MM.1S (cell line): ENCODE results near the gene R3HDM2.

Source experiments
- DNase-seq: peaks from one replicate; pipeline ENCODE4 v3.0.0-alpha.2; 2015
- H2AFZ ChIP-seq: fragments of 300-600 bp; sonication (generic); 2 replicates; pipeline ENCODE4 v1.6.0; 2016; ENCODE audit warnings: antibody characterized with exemption, low read length
- H3F3A ChIP-seq: fragments of 300-600 bp; sonication (generic); 2 replicates; pipeline ENCODE4 v1.6.1; 2016; ENCODE audit warnings: mild to moderate bottlenecking, antibody characterized with exemption, low read length, moderate library complexity, mixed read lengths; ENCODE audit not compliant: insufficient read depth
- H3K27ac ChIP-seq: fragments of 300-600 bp; sonication (generic); 2 replicates; pipeline ENCODE4 v1.5.1; 2016; ENCODE audit warnings: mild to moderate bottlenecking, low read length
- H3K27me3 ChIP-seq: fragments of 300-600 bp; sonication (generic); replicated peaks from 2 replicates; pipeline ENCODE4 v1.6.0; 2016; ENCODE audit warnings: low read length; ENCODE audit not compliant: insufficient read depth
- H3K36me3 ChIP-seq: fragments of 300-600 bp; sonication (generic); replicated peaks from 2 replicates; pipeline ENCODE4 v1.6.1; 2016; ENCODE audit warnings: mild to moderate bottlenecking, low read length, mixed read lengths; ENCODE audit not compliant: insufficient read depth
- H3K4me1 ChIP-seq: fragments of 300-600 bp; sonication (generic); 2 replicates; pipeline ENCODE4 v1.6.1; 2016; ENCODE audit warnings: low read length, mixed read lengths
- H3K4me2 ChIP-seq: fragments of 300-600 bp; sonication (generic); 2 replicates; pipeline ENCODE4 v1.6.0; 2016; ENCODE audit warnings: low read depth, low read length
- H3K4me3 ChIP-seq: fragments of 300-600 bp; sonication (generic); 2 replicates; pipeline ENCODE4 v1.5.1; 2016; ENCODE audit warnings: low read length, mixed read lengths
- H3K79me2 ChIP-seq: fragments of 300-600 bp; sonication (generic); 2 replicates; pipeline ENCODE4 v1.6.1; 2016; ENCODE audit warnings: mixed run types, low read length, mixed read lengths
- H3K9ac ChIP-seq: fragments of 300-600 bp; sonication (generic); 2 replicates; pipeline ENCODE4 v1.6.1; 2016; ENCODE audit warnings: low read length, mixed read lengths
- H3K9me2 ChIP-seq: fragments of 300-600 bp; sonication (generic); replicated peaks from 2 replicates; pipeline ENCODE4 v1.6.1; 2016; ENCODE audit warnings: mild to moderate bottlenecking, low read length, mixed read lengths; ENCODE audit not compliant: insufficient read depth
- H3K9me3 ChIP-seq: fragments of 300-600 bp; sonication (generic); replicated peaks from 2 replicates; pipeline ENCODE4 v1.6.1; 2016; ENCODE audit warnings: mild to moderate bottlenecking, low read length, mixed read lengths; ENCODE audit not compliant: insufficient read depth
- H4K20me1 ChIP-seq: fragments of 300-600 bp; sonication (generic); 2 replicates; pipeline ENCODE4 v1.6.1; 2016; ENCODE audit warnings: mild to moderate bottlenecking, low read length, moderate library complexity, mixed read lengths; ENCODE audit not compliant: insufficient read depth
- CTCF ChIP-seq: fragments of 300-600 bp; sonication (generic); IDR thresholded peaks from 2 replicates; pipeline ENCODE4 v1.5.1; 2016; ENCODE audit warnings: antibody characterized with exemption, low read length, mixed read lengths
- EZH2 ChIP-seq: fragments of 300-600 bp; sonication (generic); optimal IDR thresholded peaks from 2 replicates; pipeline ENCODE3; 2017; ENCODE audit warnings: low read depth, mild to moderate bottlenecking, antibody characterized with exemption, low read length, mixed read lengths
- EZH2phosphoT487 ChIP-seq: fragments of 300-600 bp; sonication (generic); IDR thresholded peaks from 2 replicates; pipeline ENCODE4 v1.6.1; 2018; ENCODE audit warnings: antibody characterized with exemption, low read length

The R3HDM2 gene

GRCh38 chr12:57347284-57347683, 83.6 kb downstream of the R3HDM2 start:
- no peak for TF ChIP-seq EZH2phosphoT487
- no peak for TF ChIP-seq CTCF
- no peak for TF ChIP-seq EZH2
- Histone ChIP-seq H3K27me3 (no peaks in the 10 kb centered on the region), H3K9me2 (no peaks in the 10 kb centered on the region), H3K4me3 (no peak overlapping the region), H2AFZ (no peak overlapping the region), H3K4me1 (no peaks in the 10 kb centered on the region), H3K9ac (no peak overlapping the region), H3K27ac (no peak overlapping the region), H4K20me1 (no peaks in the 10 kb centered on the region), H3K9me3 (no peaks in the 10 kb centered on the region), H3K4me2 (no peak overlapping the region), H3K36me3 (no peaks in the 10 kb centered on the region), H3F3A (no peaks in the 10 kb centered on the region), H3K79me2 (no peaks in the 10 kb centered on the region)
- DNase-seq = no peak

DNA sequence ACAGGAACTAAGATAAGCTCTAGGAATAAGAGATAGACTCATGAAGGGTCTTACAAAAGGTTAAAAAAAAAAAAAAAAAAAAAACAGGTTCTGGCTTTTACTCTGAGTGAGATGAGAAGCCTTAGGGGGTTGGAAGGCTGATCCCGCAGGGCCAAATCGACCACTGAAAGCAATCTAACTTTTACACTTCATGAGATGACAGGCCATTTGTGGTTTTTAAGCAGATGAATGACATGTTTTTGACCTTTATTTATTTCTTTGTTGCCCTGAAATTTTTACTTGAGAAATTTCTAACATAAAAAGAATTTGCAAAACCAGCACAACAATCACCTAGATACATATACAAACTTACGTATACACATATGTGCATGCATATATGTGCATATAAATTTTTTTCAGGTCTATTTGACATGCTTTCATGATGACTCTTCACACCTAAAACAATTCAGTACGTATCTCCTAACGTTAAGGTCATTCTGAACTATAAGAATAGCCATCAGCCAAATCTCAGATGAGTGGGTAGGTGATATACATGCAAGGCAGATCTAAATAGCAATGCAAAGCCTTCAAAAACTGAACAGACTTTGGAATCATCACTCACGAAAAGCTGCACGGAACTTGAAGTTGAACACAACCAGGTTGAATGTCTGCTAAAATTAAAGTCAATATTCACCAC, 87.0 kb downstream of the R3HDM2 start:
- Histone ChIP-seq H2AFZ (no peak overlapping the region), H3F3A (no peaks in the 10 kb centered on the region), H3K9me3 (no peaks in the 10 kb centered on the region), H3K79me2 (no peaks in the 10 kb centered on the region), H4K20me1 (no peaks in the 10 kb centered on the region), H3K36me3 (no peaks in the 10 kb centered on the region), H3K4me1 (no peaks in the 10 kb centered on the region), H3K27me3 (no peaks in the 10 kb centered on the region), H3K27ac (no peak overlapping the region), H3K4me2 (no peak overlapping the region), H3K9ac (no peak overlapping the region), H3K4me3 (no peak overlapping the region), H3K9me2 (no peaks in the 10 kb centered on the region)
- TF ChIP-seq EZH2phosphoT487 (no peak), CTCF (no peak), EZH2 (no peak)
- DNase-seq = no peak

- Histone ChIP-seq H3K27ac (no peak overlapping the region), H3K9ac (no peak overlapping the region), H3K4me2 (no peak overlapping the region), H3K79me2 (no peaks in the 10 kb centered on the region), H3K4me3 (no peak overlapping the region), H3K4me1 (no peaks in the 10 kb centered on the region), H3K9me3 (no peaks in the 10 kb centered on the region), H2AFZ (no peak overlapping the region), H3F3A (no peaks in the 10 kb centered on the region), H3K36me3 (no peaks in the 10 kb centered on the region), H4K20me1 (no peaks in the 10 kb centered on the region), H3K27me3 (no peaks in the 10 kb centered on the region), H3K9me2 (no peaks in the 10 kb centered on the region)
- TF ChIP-seq EZH2phosphoT487 = no peak
- no peak for TF ChIP-seq EZH2
- TF ChIP-seq CTCF = no peak
- no peak for DNase-seq
Measured at GRCh38 chr12:57342207-57342691, 88.6 kb downstream of the R3HDM2 start.
